C4-2B (cell line): ENCODE data around the gene PIK3R5.
"Not testable (repeated sequence)": the region's sequence is repeated elsewhere in the genome, so short reads cannot be mapped to it uniquely, and the experiment has no call there.

ENCODE experiments used
- H3K27ac ChIP-seq: fragments of 450-650 bp; 2 replicates; pipeline ENCODE4 v1.5.1; 2017
- CTCF ChIP-seq: fragments of 450-650 bp; conservative IDR thresholded peaks from 2 replicates; pipeline ENCODE4 v1.5.1; 2017; ENCODE audit warnings: mild to moderate bottlenecking
- ZFX ChIP-seq: fragments of 450-650 bp; IDR thresholded peaks from 2 replicates; pipeline ENCODE4 v1.6.1; 2017

Gene PIK3R5

GRCh38 chr17:8861495-8862181 lies 103.9 kb downstream of the PIK3R5 start:
- no peak overlapping the region for H3K27ac ChIP-seq
- TF ChIP-seq CTCF: no peak
- TF ChIP-seq ZFX: no peak

DNA sequence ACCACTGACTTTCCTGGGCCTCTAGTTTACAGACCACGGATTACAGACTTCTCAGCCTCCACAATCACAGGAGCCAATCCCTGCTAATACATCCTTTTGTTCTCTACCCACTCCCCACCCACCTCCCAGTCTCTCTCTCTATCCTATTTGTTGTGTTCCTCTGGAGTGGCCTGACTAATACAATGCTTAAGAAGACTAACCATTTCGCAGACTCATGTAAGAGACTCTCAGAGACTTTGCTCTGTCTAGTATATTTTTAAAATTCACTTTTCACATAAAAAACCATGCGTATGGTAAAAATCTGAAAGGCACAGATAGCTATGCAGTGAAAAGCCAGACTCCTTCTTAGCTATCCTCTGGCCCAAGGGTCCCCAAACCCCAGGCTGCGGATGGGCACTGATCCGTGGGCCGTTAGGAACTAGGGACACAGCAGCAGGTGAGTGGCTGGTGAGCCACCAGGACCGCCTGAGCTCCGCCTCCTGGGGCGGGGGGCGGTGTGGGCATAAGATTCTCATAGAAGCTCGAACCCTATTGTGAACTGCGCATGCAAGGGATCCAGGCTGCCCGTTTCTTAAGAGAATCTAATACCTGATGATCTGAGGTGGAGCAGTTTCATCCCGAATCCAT lies 105.6 kb downstream of the PIK3R5 start:
- no peak for TF ChIP-seq ZFX
- no peak for TF ChIP-seq CTCF
- no peak overlapping the region for H3K27ac ChIP-seq

- TF ChIP-seq CTCF (no peak), ZFX (no peak)
- no peak overlapping the region for H3K27ac ChIP-seq
These were observed 106.3 kb downstream of the PIK3R5 start for GRCh38 chr17:8859027-8859803.

- TF ChIP-seq CTCF (no peak), ZFX (no peak)
- H3K27ac ChIP-seq: no peak overlapping the region
These were observed 107.6 kb downstream of the PIK3R5 start for GRCh38 chr17:8857919-8858318.

GRCh38 chr17:8856869-8857575 lies 108.5 kb downstream of the PIK3R5 start:
- no peak for TF ChIP-seq ZFX
- H3K27ac ChIP-seq: no peak overlapping the region

DNA sequence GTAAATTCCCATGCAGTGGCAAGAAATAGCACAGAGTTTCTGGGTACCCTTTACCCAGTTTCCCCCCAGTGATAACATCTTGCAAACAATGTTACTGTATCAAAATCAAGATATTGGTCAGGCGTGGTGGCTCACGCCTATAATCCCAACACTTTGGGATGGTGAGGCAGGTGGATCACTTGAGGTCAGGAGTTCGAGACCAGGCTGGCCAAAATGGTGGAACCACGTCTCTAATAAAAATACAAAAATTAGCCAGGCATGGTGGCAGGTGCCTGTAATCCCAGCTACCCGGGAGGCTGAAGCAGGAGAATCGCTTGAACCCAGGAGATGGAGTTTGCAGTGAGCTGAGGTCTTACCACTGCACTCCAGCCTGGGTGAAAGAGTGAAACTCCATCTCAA lies 109.3 kb downstream of the PIK3R5 start:
- not testable (repeated sequence) for H3K27ac ChIP-seq

DNA sequence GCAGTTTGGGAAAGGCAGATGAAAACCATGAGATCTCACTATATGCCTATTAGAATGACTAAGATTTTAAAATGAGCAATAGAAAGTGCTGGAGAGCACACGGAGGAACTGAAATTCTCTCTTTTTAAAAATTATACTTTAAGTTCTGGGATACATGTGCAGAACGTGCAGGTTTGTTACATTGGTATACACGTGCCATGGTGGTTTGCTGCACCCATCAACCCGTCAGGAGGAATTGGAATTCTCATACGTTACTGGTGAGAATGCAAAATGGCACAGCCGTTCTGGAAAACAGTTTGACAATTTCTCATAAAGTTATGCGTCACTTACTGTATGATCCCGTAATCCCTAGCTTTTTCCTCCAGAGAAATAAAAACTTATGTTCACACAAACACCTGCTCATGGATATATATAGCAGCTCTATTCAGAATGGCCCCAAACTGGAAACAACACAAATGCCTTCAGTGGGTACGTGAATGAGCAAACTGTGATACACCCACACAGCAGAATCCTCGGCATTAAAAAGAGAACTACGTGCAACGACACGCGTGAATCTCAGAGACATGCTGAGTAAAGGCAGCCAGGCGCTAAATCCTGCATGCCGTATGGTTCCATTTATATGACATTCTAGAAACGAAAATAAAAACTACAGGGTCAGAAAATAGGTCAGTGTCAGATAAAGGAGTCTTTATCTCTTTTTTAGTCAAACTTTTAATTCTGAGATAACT lies 109.9 kb downstream of the PIK3R5 start:
- no peak for TF ChIP-seq ZFX
- H3K27ac ChIP-seq: no peak overlapping the region

DNA sequence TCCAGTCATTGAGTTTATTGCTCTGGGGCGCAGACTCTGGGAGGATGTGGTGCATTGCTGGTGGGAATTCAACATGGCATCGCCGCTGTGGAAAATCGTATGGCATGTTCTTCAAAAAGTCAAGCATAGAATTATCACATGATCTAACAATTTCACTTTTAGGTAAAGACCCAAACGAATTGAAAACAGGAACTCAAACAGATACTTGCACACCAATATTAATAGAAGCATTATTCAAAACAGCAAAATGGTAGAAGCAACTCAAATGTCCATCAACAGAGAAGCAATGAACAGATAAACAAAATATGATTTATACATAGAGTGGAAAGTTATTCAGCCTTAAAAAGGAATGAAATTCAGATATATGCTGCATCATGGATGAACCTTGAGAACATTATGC lies 113.9 kb downstream of the PIK3R5 start:
- no peak overlapping the region for H3K27ac ChIP-seq
- TF ChIP-seq ZFX (no peak), CTCF (no peak)
